Measurements from ENCODE around the gene SURF2. TPM values are rescaled to one million over a fixed set of nuclear protein-coding genes. Genes with fewer than 3 reads are reported as not detected.
"Not testable (repeated sequence)": the region's sequence is repeated elsewhere in the genome, so short reads cannot be mapped to it uniquely, and the experiment has no call there.

The SURF2 gene
- total and polyA plus RNA-seq, 5 experiments from 2014 or later: 22.8 to 52.0 (median 39.8) TPM

DNA sequence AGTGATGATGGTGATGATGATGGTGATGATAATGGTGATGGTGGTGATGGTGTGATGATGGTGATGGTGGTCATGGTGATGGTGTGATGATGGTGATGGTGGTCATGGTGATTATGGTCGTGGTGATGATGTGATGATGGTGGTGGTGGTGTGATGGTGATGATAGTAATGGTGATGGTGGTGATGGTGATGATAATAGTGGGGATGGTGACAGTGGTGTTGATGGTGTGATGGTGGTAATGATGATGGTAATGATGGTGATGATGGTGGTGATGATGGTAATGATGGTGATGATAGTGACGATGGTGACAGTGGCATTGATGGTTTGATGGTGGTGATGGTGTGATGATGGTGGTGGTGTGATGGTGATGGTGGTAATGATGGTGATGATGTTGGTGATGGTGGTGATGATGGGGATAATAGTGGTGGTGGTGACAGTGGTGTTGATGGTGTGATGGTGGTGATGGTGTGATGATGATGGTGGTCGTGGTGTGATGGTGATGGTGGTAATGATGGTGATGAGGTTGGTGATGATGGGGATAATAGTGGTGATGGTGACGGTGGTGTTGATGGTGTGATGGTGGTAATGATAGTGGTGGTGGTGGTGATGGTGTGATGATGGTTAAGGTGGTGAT lies 26.3 kb downstream of the SURF2 start:
- peaks cover 0 to 2% (median 0%) of the 10 kb centered on the region in 5 donors for H3K27me3 Mint-ChIP-seq
- ATAC-seq: no peak
- H3K4me3 Mint-ChIP-seq: no peak overlapping the region
- POLR2A ChIA-PET: no interaction called here
- no peak for DNase-seq
- no peaks in the 10 kb centered on the region for H3K36me3 Mint-ChIP-seq
- no peak overlapping the region for H3K27ac Mint-ChIP-seq
- H3K4me1 Mint-ChIP-seq: peaks cover 0 to 3% (median 0%) of the 10 kb centered on the region in 4 donors
- H3K9me3 Mint-ChIP-seq: no peaks in the 10 kb centered on the region

DNA sequence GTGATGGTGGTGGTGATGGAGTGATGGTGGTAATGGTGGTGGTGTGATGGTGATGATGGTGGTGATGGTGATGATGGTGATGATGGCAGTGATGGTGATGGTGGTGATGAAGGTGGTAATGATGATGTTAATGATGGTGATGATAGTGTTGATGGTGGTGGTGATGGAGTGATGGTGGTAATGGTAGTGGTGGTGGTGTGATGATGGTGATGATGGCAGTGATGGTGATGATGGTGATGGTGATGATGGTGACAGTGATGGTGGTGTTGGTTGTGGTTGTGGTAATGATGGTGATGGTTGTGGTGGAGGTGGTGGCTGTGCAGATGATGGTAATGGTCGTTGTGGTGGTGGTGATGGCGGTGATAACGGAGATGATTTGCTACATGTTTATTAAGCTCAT lies 27.1 kb downstream of the SURF2 start:
- ATAC-seq (no peak), DNase-seq (no peak)
- H3K36me3 Mint-ChIP-seq: no peaks in the 10 kb centered on the region
- no peak overlapping the region for H3K27ac Mint-ChIP-seq
- no peaks in the 10 kb centered on the region for H3K4me1 Mint-ChIP-seq
- no peaks in the 10 kb centered on the region for H3K9me3 Mint-ChIP-seq
- peaks cover 0 to 3% (median 0%) of the 10 kb centered on the region in 5 donors for H3K27me3 Mint-ChIP-seq
- POLR2A ChIA-PET: no interaction called here
- no peak overlapping the region for H3K4me3 Mint-ChIP-seq

DNA sequence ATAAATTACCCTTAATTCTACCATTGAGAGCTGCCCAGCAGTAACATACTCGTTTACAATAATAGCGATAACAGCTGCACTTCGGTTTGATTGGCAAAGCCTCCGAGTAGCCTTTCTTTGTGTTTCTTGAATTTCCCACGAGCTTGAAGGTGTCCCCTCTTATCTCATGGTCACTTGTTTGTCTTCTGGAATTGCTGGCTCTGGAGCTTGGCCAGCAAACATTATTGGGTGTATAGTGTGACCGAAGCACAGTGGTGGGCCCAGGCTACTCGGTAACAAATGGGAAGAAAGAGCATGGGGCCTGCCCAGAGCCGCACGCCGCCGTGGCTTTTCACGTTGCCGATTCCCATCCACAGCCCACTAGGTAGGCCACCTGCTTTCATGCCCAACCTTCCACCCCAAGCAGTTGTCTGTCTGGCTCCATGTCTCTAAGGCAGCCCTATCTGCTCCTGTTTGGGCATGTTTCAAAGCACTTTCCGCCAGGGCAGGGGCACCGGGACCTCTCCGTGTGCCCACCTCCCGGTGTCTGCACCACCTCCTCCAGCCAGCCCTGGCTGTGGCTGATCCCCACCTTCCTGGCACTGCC lies 28.5 kb downstream of the SURF2 start:
- POLR2A ChIA-PET: interaction anchor here (0.7 kb wide), 1 partner anchor 28 kb away, joined by 5 read pairs; the partner anchor contains the start of genes SURF1 and SURF2

DNA sequence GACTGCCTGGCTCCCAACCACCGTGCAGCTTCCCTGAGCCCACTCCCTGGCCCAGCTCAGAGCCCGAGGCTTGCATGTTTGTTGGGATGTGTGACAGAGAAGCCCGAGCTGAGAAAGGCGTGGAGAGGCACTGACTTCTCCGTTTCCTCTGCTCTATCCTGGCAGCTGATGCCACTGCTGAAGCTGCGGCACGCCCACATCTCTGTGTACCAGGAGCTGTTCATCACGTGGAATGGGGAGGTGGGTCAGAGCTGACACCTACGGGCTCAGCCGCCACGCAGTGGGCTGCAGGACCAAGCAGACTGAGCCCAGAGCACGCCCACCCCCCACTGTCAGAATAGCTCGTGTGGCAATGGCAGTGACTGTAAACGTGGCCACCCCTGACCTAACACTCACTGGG lies 29.1 kb downstream of the SURF2 start:
- Mint-ChIP-seq H3K27ac (no peak overlapping the region), H3K4me1 (no peaks in the 10 kb centered on the region), H3K4me3 (no peak overlapping the region), H3K9me3 (no peaks in the 10 kb centered on the region), H3K36me3 (no peaks in the 10 kb centered on the region), H3K27me3 (peaks cover 0 to 12% (median 2%) of the 10 kb centered on the region in 5 donors)
- no peak for ATAC-seq
- POLR2A ChIA-PET: interaction anchor here (0.7 kb wide), 1 partner anchor 29 kb away, joined by 5 read pairs; the partner anchor contains the start of genes SURF1 and SURF2
- no peak for DNase-seq

More for the DNA sequence above, 28.5 kb downstream of the SURF2 start:
- Mint-ChIP-seq H3K4me3 (no peak overlapping the region), H3K9me3 (no peaks in the 10 kb centered on the region), H3K27me3 (peaks cover 0 to 6% (median 0%) of the 10 kb centered on the region in 5 donors), H3K4me1 (no peaks in the 10 kb centered on the region), H3K27ac (no peak overlapping the region), H3K36me3 (no peaks in the 10 kb centered on the region)
- ATAC-seq (no peak), DNase-seq (no peak)

DNA sequence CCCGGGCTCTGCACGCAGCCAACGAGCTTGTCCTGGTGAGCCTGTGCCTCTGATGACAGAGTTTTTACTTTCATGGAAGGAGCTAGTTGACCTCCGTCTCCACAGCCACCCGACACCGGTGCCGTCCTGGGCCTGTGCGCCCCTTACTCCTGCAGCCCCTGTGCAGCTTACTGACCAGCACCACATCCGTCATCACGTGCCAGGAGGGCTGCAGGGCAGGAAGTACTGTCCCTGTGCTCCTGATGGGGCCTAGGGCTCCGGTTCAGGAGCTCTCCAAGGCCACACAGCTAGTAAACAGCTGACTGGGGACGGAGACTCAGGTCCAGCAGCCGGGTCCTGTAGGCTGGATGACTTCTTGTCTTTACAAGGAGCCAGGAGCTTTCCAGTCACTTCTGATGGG lies 30.0 kb downstream of the SURF2 start:
- no peak overlapping the region for H3K4me3 Mint-ChIP-seq
- no peak for ATAC-seq
- no peaks in the 10 kb centered on the region for H3K4me1 Mint-ChIP-seq
- POLR2A ChIA-PET: interaction anchor here (0.6 to 0.9 kb wide), 2 partner anchors 92 to 96 kb away, joined by 3 to 4 read pairs; partner anchors contain the start of gene SLC2A6
- no peaks in the 10 kb centered on the region for H3K36me3 Mint-ChIP-seq
- no peaks in the 10 kb centered on the region for H3K9me3 Mint-ChIP-seq
- DNase-seq: no peak
- no peak overlapping the region for H3K27ac Mint-ChIP-seq
- H3K27me3 Mint-ChIP-seq: peaks cover 0 to 17% (median 2%) of the 10 kb centered on the region in 5 donors

DNA sequence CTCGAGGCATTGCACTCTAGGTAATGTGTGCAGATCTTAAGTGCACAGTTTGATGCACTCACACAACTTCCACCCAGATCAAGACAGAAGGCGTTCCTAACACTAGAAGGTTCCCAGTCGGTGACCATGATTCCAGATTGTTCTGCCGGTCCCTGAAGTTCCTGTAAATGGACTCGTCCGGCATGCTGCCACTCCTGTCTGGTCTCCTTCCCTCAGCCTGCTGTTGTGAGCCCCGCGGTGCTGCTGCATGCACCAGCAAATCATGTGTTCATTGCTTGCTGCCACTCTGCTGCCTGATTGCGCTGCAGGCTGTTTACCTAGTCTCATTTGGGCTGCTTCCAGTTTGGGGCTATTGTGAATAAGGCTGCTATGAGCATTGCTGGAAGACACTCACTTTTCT lies 31.3 kb downstream of the SURF2 start:
- DNase-seq (no peak), ATAC-seq (no peak)
- Mint-ChIP-seq H3K27me3 (peaks cover 0 to 17% (median 2%) of the 10 kb centered on the region in 5 donors), H3K4me3 (no peak overlapping the region), H3K27ac (no peak overlapping the region), H3K9me3 (no peaks in the 10 kb centered on the region), H3K36me3 (no peaks in the 10 kb centered on the region), H3K4me1 (no peaks in the 10 kb centered on the region)
- POLR2A ChIA-PET: interaction anchor here (0.5 kb wide), 1 partner anchor 31 kb away, joined by 6 read pairs; the partner anchor contains the start of genes SURF1 and SURF2

DNA sequence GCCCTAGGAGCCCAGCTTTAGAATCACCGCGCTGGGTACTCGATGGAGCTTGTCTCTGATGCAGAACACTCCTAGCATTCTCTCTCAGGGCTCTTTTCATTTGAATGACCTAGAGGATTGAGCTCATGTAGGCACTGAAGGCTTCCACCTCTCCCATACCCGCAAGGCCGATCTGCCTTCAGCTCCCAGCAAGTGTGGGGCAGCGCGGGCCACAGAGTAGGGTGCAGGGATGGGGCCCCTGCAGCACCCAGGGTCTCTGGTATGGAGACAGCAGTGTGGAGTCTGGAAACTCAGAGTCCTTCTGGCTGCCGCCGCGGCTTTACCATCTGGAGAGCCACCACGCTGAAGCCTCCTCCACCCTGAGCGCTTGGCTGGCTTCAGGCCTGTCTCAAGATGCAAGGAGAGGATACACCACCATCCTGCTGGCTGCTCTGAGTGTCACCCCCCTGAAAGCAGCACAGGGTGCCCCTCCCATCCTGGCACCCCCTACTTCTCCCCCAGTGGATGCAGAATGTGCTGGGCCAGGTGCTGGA lies 32.7 kb downstream of the SURF2 start:
- POLR2A ChIA-PET: no interaction called here
- ATAC-seq: no peak
- Mint-ChIP-seq H3K9me3 (no peaks in the 10 kb centered on the region), H3K27me3 (peaks cover 0 to 17% (median 2%) of the 10 kb centered on the region in 5 donors), H3K27ac (no peak overlapping the region), H3K36me3 (no peaks in the 10 kb centered on the region), H3K4me1 (no peaks in the 10 kb centered on the region), H3K4me3 (no peak overlapping the region)
- DNase-seq: no peak

DNA sequence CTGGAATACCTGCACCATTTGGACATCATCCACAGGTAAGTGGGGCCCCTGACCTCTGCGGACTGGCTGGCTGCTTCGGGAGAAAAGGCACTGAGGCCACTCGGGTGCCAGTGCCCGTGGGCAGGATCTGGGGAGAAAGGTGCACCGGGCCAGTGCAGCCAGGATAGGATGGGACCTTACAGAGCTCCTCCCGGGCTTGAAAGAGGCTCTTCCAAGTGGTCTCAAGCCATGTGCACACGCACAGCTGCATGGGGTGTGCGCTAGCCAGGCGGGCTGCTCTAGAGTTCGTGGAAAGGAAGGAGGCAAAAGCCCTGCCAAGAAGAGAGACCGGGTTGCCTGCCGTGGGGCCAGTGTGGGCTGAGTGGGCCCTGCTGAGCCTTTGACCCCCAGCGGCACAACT lies 33.2 kb downstream of the SURF2 start:
- DNase-seq (no peak), ATAC-seq (no peak)
- H3K4me3 Mint-ChIP-seq: no peak overlapping the region
- POLR2A ChIA-PET: no interaction called here
- no peak overlapping the region for H3K27ac Mint-ChIP-seq
- H3K27me3 Mint-ChIP-seq: peaks cover 0 to 17% (median 2%) of the 10 kb centered on the region in 5 donors
- H3K4me1 Mint-ChIP-seq: no peaks in the 10 kb centered on the region
- H3K36me3 Mint-ChIP-seq: no peaks in the 10 kb centered on the region
- no peaks in the 10 kb centered on the region for H3K9me3 Mint-ChIP-seq

DNA sequence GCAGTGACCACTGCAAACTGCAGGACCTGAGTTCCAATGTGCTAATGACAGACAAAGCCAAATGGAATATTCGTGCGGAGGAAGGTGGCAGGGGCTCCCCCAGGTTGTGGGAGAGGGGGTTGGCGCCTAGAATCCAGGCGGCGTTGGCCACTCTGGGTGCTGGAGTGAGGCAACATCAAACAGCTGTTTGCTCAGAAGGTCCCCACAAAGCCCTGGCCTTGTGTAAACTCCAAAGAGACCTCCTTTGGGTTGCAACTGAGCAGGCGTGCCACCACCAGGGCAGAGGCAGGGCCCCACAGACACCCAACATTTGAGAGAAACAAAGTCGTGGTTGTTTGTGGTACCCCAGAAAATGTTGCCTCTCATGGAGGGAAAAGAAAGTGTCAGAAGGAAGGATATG lies 34.4 kb downstream of the SURF2 start:
- DNase-seq (no peak), ATAC-seq (no peak)
- POLR2A ChIA-PET: no interaction called here
- H3K27me3 Mint-ChIP-seq: peaks cover 0 to 17% (median 2%) of the 10 kb centered on the region in 5 donors
- H3K4me3 Mint-ChIP-seq: no peak overlapping the region
- H3K9me3 Mint-ChIP-seq: no peaks in the 10 kb centered on the region
- H3K27ac Mint-ChIP-seq: no peak overlapping the region
- no peaks in the 10 kb centered on the region for H3K4me1 Mint-ChIP-seq
- no peaks in the 10 kb centered on the region for H3K36me3 Mint-ChIP-seq

DNA sequence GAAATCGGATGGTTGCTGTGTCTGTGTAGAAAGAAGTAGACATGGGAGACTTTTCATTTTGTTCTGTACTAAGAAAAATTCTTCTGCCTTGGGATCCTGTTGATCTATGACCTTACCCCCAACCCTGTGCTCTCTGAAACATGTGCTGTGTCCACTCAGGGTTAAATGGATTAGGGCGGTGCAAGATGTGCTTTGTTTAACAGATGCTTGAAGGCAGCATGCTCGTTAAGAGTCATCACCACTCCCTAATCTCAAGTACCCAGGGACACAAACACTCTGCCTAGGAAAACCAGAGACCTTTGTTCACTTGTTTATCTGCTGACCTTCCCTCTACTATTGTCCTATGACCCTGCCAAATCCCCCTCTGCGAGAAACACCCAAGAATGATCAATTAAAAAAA lies 35.1 kb downstream of the SURF2 start:
- H3K27ac Mint-ChIP-seq, H3K4me3 Mint-ChIP-seq: not testable (repeated sequence)

DNA sequence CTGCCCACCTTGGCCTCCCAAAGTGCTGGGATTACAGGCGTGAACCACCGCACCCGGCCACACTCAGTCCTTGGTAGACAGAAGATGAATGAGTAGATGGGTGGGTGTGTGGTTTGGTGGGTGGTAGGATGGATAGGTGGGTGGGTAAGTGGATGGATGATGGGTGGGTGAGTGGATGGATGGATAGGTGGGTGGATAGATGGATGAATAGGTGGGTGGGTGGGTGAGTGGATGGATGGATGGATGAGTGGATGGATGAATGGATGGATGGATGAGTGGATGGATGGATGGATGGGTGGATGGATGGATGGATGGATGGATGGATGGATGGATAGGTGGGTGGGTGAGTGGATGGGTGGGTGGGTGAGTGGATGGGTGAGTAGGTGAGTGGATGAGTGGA lies 36.0 kb downstream of the SURF2 start:
- H3K27me3 Mint-ChIP-seq: peaks cover 0 to 17% (median 2%) of the 10 kb centered on the region in 5 donors
- ATAC-seq: not testable (repeated sequence)

More for the DNA sequence above, 35.1 kb downstream of the SURF2 start:
- not testable (repeated sequence) for H3K4me1 Mint-ChIP-seq, ATAC-seq, H3K36me3 Mint-ChIP-seq, H3K9me3 Mint-ChIP-seq, DNase-seq
- H3K27me3 Mint-ChIP-seq: peaks cover 0 to 17% (median 2%) of the 10 kb centered on the region in 5 donors
- POLR2A ChIA-PET: interaction anchor here (0.8 kb wide), 1 partner anchor 11 kb away, joined by 4 read pairs; no protein-coding TSS in a partner anchor

DNA sequence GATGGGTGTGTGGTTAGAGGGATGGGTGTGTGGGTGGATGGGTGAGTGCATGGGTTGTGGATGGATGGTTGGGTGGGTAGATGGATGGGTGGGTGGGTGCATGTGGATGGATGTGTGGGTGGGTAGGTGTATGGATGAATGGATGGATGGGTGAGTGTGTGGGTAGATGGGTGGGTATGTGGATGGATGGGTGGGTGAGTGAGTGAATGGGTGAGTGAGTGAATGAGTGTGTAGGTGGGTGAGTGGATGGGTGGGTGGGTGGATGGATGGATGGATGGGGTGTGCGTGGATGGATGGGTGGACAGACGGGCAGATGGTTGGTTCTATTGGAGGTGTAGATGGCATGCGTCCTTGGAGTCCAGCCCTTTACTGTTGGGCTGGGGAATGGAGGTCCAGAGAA lies 37.0 kb downstream of the SURF2 start:
- Mint-ChIP-seq H3K36me3 (no peaks in the 10 kb centered on the region), H3K9me3 (no peaks in the 10 kb centered on the region), H3K4me3 (no peak overlapping the region), H3K4me1 (peaks cover 0 to 2% (median 0%) of the 10 kb centered on the region in 4 donors), H3K27ac (no peak overlapping the region), H3K27me3 (peaks cover 0 to 17% (median 2%) of the 10 kb centered on the region in 5 donors)
- DNase-seq: no peak
- no peak for ATAC-seq
- POLR2A ChIA-PET: no interaction called here

More for the DNA sequence above, 36.0 kb downstream of the SURF2 start:
- H3K36me3 Mint-ChIP-seq, H3K4me3 Mint-ChIP-seq, DNase-seq, H3K27ac Mint-ChIP-seq, H3K4me1 Mint-ChIP-seq, H3K9me3 Mint-ChIP-seq: not testable (repeated sequence)
- POLR2A ChIA-PET: interaction anchor here (0.6 to 0.8 kb wide), 2 partner anchors 8 to 10 kb away, joined by 3 to 4 read pairs; no protein-coding TSS in a partner anchor

DNA sequence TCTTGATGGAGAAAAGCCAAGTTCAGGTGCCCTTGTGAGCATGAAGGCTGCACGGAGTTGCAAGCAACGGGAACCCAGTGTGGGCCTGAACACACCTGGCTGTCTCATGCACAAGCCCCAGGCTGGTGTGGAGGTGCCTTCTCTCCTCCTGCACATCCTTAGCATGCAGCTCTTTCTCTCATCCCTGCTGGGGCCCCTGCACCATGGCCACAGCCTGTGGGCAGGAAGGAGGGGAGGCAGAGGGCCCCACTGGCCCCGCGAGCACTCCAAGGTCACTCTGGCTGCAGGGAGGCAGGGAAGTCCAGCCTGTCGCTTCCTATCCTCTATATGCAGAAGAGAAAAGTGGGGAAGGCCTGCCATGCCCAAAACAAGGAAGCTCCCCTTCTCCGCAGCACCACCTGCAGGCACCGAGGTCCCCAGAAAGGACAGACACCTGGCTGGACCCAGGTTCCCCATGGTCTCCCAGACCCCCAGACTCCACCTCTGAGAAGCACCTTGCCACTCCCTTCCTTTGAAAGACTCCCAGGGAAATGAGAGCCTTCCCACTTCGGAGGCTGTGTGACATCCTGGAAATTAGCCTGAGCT lies 38.4 kb downstream of the SURF2 start:
- H3K4me3 Mint-ChIP-seq: no peak overlapping the region
- no peak for ATAC-seq
- H3K9me3 Mint-ChIP-seq: no peaks in the 10 kb centered on the region
- H3K27ac Mint-ChIP-seq: peak overlapping the region in 1 of 10 donors; percentile 37
- POLR2A ChIA-PET: interaction anchor here (1.5 kb wide), 1 partner anchor 9 kb away, joined by 4 read pairs; no protein-coding TSS in a partner anchor
- H3K27me3 Mint-ChIP-seq: peaks cover 0 to 11% (median 0%) of the 10 kb centered on the region in 5 donors
- DNase-seq: no peak
- H3K36me3 Mint-ChIP-seq: no peaks in the 10 kb centered on the region
- peaks cover 0 to 2% (median 0%) of the 10 kb centered on the region in 4 donors for H3K4me1 Mint-ChIP-seq

Data from naive thymus-derived CD8-positive, alpha-beta T cell (primary cell).